ENCODE data around the gene EHBP1.
"Not testable (repeated sequence)": the region's sequence is repeated elsewhere in the genome, so short reads cannot be mapped to it uniquely, and the experiment has no call there.

Gene EHBP1

GRCh38 chr2:62705859-62706720 is 577 bp downstream of the EHBP1 start:
- DNase-seq = peak; percentile 21

- peak; percentile 30 for DNase-seq
Measured at GRCh38 chr2:62706721-62707521, 1.4 kb downstream of the EHBP1 start.

GRCh38 chr2:62708751-62709150 is 3.2 kb downstream of the EHBP1 start:
- DNase-seq = no peak

- DNase-seq = no peak
Measured at GRCh38 chr2:62711832-62712494, 6.5 kb downstream of the EHBP1 start.

GRCh38 chr2:62713196-62713595 is 7.7 kb downstream of the EHBP1 start:
- not testable (repeated sequence) for DNase-seq

GRCh38 chr2:62713837-62714236 is 8.3 kb downstream of the EHBP1 start:
- DNase-seq = no peak

GRCh38 chr2:62716768-62717167 is 11.3 kb downstream of the EHBP1 start:
- no peak for DNase-seq

GRCh38 chr2:62717503-62718081 is 12.1 kb downstream of the EHBP1 start:
- no peak for DNase-seq

- DNase-seq = no peak
Measured at GRCh38 chr2:62718225-62718822, 12.8 kb downstream of the EHBP1 start.

GRCh38 chr2:62719757-62720156 is 14.2 kb downstream of the EHBP1 start:
- no peak for DNase-seq

- DNase-seq = no peak
Measured at GRCh38 chr2:62722679-62723078, 17.2 kb downstream of the EHBP1 start.

GRCh38 chr2:62723253-62723652 is 17.7 kb downstream of the EHBP1 start:
- DNase-seq = no peak

GRCh38 chr2:62724106-62724505 is 18.6 kb downstream of the EHBP1 start:
- DNase-seq = no peak

GRCh38 chr2:62724886-62725711 is 19.6 kb downstream of the EHBP1 start:
- no peak for DNase-seq

- no peak for DNase-seq
Measured at GRCh38 chr2:62725712-62726055, 20.2 kb downstream of the EHBP1 start.

GRCh38 chr2:62727259-62727867 is 21.9 kb downstream of the EHBP1 start:
- no peak for DNase-seq

GRCh38 chr2:62727876-62728566 is 22.5 kb downstream of the EHBP1 start:
- DNase-seq = no peak

- DNase-seq = no peak
Measured at GRCh38 chr2:62731275-62731674, 25.8 kb downstream of the EHBP1 start.

GRCh38 chr2:62732262-62732777 is 26.8 kb downstream of the EHBP1 start:
- DNase-seq = no peak

GRCh38 chr2:62733546-62733945 is 28.0 kb downstream of the EHBP1 start:
- DNase-seq = no peak
